SIG-M5 treated with dmso at 0.1 percent for 504 hours (cell line): Measurements from ENCODE around the gene FATE1.
A peak's percentile ranks its signal among the peaks of the same experiment; 100 is the strongest.

Experiments
- DNase-seq: peaks from one replicate; lab custom pipeline; 2025; ENCODE audit not compliant: unreplicated experiment; lab: John Stamatoyannopoulos, UW

The FATE1 gene

DNA sequence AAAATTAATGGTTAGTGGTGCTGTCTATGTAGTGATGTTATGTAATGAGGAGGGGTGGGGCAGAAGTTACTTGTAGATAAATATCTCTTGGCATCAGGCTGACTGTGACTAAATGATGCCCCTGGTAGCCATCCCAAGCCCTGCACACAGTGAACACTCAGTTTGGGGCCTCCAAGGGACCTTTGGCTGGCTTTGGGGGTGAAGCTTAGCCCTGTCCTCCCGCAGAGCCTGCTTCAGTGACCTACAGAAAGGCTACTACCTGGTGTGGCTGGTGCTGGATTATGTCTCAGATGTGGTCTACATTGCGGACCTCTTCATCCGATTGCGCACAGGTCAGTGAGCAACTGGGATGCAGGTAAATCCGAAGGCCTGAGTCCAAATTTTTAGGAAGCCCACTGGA lies 26.5 kb downstream of the FATE1 start:
- DNase-seq, result no peak

- DNase-seq, result no peak
These were observed 28.0 kb downstream of the FATE1 start for GRCh38 chrX:151743651-151744470.

DNA sequence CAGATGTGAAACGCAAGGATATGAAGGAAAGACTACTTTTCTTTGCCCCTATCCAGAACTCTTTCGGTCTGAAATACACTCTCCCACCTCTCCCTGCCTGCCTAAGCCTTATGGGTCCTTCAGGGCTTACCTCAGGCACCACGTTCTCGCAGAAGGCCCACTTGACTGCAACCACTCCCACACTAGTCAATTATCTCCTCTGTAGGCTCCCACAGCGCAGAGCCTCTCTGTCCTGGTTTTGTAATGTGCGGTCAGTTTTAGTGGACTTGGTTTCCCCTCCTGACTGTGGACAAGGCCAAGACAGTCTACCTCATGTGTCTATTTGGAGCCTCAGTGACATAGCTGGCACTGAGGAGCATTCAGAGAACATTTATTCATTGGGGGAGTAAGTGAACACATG lies 29.8 kb downstream of the FATE1 start:
- no peak for DNase-seq

DNA sequence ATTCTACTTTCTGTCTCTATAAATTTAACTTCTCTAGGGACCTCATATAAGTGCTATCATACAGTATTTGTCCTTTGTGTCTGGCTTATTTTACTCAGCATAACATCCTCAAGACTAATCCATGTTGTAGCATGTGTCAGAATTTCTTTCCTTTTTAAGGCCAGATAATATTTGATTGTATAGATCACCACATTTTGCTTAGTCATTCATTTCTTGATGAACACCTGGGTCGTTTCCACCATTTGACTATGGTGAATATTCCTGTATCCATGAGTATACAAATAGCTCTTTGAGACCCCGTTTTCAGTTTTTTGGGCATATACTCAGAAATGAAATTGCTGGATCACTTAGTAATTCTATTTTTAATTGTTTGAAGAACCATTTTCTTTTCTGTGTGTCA lies 30.7 kb downstream of the FATE1 start:
- DNase-seq, result no peak

DNA sequence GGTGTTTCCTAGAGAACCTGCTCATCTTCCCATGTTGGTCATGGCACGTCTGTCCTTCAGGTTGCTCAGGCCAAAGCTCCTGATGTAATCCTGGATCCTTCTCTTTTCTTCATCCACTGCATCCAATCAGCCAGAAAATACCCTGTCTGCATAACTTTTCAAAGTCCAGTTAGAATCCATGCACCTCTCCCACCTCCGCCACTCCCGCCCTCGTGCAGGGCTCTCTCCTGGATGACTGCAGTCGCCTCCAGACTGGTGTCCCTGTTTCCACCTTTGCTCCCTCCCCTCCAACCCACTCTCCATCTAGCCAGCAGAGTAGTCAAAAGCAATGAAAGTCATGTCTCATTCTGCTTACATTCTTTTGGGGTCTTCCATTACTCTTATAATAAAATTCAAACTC lies 34.7 kb downstream of the FATE1 start:
- no peak for DNase-seq

- DNase-seq, result no peak
These were observed 37.0 kb downstream of the FATE1 start for GRCh38 chrX:151752847-151753246.

GRCh38 chrX:151753313-151754046 lies 37.6 kb downstream of the FATE1 start:
- peak; percentile 28 for DNase-seq

DNA sequence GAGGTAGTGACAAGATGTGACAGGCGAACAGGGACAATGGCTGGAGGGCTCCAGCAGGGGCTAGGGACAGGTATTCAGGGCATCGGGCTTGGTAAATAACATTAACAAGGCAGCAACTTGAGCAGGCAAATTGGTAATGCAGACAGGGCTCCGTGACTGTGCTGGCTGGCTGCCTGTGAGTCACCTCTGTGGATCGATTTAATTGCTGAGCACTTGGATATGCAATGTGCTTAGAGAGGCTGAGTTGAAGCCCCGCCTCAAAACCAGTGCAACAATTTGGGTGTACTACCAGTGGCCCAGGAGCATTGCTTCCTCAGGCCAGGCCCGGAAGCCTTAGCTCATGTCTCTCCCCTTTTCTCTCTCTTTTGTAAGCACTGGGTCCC lies 38.2 kb downstream of the FATE1 start:
- DNase-seq, result no peak

DNA sequence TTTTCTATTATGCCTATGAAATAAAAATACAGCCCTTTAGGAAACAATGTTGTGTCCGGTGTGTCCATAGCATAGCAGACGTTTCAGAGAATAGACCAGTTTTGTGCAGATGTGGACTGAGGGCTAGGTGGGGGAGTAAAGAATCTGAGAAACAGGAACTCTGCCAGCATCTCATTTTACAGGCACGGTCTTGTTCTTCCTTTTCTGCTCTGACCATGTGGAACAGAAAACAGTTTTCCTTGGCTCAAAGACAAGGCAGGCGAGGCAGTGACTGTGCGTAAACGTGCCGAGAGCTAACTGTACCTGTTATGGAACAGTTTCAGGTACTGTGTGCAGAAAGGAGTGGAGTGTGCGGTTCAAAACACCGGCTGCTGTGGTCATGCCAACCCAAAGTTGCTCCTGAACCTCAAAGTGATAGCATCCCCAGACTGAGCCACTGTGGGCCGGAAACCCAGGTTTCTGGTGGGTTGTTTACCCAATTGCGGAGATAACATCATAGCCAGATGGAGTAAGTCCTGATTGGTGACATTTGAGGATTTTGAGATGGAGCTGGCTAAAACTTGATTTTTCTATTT lies 38.9 kb downstream of the FATE1 start:
- no peak for DNase-seq

- no peak for DNase-seq
These were observed 43.3 kb downstream of the FATE1 start for GRCh38 chrX:151759041-151759708.

GRCh38 chrX:151762802-151763201 lies 47.0 kb downstream of the FATE1 start:
- no peak for DNase-seq

DNA sequence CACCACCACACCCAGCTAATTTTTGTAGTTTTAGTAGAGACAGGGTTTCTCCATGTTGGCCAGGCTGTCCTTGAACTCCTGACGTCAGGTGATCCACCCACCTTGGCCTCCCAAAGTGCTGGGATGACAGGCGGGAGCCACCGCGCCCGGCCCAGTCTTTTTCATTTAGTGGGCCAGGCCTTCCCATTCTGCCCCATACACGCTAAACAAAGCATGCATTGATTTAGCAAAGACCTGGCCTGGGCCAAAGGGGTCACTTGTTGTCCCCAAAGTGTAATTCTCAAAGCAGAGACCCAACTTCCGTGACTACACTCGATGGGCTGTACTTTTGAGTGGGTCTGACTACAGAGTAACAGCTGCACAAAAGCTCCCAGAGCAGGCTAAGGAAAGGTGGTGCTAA lies 47.9 kb downstream of the FATE1 start:
- no peak for DNase-seq

GRCh38 chrX:151765026-151765425 lies 49.2 kb downstream of the FATE1 start:
- DNase-seq, result no peak

DNA sequence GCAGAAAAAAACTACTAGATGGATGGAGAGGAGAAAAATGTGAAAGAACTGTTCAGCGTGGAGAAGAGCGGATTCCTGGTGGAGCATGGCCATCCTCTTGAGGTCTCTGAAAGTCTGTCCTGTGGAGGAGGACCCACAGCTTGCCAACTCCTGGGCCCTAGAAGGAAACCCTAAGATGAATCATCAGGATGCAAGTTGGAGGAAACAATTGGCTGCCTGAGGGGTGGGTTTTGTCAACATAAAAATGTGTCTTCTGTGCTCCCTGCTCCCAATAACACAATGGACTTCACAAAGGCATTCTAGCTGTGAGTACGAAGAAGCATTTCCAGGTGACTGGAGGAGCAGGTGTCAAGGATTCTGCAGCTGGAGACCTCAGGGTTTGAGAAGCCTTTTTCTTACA lies 55.9 kb downstream of the FATE1 start:
- DNase-seq, result no peak
